ENCODE data around the gene ANGPTL5. TPM values are rescaled to one million over a fixed set of nuclear protein-coding genes. Genes with fewer than 3 reads are reported as not detected.

Gene ANGPTL5
- total and polyA plus RNA-seq, 9 of the 15 experiments (the other 6 are each of a cell fraction or from before 2014, with no cell fraction given): 0.03 TPM; not detected in 8

DNA sequence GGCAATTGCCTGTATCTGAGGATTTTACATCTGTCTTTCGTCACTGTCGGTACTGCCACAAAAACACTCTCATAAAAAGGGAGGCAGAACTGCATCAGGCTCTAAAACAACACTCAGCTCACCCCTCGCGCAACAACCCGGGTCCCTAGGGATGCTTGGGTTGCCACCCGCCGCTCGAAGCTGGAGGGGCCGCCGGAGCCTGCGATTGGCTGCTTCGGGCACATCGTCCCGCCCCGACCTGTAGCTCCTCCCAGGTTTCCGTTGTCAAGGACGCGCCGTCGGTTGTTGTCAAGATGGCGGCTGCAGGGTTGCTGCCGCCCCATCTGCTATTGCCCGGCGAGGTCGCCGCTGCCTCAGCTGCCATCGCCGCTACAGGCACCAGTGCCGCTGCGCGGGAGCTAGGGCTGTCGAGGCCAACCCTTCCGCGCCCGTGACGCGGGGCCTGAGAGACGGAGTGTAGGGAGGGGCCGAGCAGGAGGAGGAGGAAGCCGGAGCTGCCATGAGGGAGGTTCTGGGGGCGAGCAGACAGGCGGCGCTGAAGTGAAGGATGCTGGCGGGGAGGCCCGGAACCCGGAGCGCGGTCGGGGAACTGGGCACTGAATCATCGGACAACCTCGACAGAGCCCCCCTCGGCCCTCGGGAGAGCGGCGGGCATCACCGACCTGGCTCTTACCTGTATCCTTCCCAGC, 1.4 kb downstream of the ANGPTL5 start, which contains the start of gene CEP126 (continued):
- TF ChIP-seq, protein P1, sequence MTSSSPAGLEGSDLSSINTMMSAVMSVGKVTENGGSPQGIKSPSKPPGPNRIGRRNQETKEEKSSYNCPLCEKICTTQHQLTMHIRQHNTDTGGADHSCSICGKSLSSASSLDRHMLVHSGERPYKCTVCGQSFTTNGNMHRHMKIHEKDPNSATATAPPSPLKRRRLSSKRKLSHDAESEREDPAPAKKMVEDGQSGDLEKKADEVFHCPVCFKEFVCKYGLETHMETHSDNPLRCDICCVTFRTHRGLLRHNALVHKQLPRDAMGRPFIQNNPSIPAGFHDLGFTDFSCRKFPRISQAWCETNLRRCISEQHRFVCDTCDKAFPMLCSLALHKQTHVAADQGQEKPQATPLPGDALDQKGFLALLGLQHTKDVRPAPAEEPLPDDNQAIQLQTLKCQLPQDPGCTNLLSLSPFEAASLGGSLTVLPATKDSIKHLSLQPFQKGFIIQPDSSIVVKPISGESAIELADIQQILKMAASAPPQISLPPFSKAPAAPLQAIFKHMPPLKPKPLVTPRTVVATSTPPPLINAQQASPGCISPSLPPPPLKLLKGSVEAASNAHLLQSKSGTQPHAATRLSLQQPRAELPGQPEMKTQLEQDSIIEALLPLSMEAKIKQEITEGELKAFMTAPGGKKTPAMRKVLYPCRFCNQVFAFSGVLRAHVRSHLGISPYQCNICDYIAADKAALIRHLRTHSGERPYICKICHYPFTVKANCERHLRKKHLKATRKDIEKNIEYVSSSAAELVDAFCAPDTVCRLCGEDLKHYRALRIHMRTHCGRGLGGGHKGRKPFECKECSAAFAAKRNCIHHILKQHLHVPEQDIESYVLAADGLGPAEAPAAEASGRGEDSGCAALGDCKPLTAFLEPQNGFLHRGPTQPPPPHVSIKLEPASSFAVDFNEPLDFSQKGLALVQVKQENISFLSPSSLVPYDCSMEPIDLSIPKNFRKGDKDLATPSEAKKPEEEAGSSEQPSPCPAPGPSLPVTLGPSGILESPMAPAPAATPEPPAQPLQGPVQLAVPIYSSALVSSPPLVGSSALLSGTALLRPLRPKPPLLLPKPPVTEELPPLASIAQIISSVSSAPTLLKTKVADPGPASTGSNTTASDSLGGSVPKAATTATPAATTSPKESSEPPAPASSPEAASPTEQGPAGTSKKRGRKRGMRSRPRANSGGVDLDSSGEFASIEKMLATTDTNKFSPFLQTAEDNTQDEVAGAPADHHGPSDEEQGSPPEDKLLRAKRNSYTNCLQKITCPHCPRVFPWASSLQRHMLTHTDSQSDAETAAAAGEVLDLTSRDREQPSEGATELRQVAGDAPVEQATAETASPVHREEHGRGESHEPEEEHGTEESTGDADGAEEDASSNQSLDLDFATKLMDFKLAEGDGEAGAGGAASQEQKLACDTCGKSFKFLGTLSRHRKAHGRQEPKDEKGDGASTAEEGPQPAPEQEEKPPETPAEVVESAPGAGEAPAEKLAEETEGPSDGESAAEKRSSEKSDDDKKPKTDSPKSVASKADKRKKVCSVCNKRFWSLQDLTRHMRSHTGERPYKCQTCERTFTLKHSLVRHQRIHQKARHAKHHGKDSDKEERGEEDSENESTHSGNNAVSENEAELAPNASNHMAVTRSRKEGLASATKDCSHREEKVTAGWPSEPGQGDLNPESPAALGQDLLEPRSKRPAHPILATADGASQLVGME (CRISPR knock-in tag; IDR thresholded peaks at IDR 0.05): peak; percentile 9; the same call in 1 of the 2 replicates
- TF ChIP-seq POLR3A (IDR thresholded peaks at IDR 0.05; ENCODE audit: borderline replicate concordance, extremely low read depth, insufficient read depth, insufficient read length): no peak
- no peak for TF ChIP-seq BRD9 (IDR thresholded peaks at IDR 0.05; ENCODE audit: low read depth, partially characterized antibody)
- TF ChIP-seq SREBF2 (CRISPR knock-in tag; IDR thresholded peaks at IDR 0.05): no peak
- no peak for TF ChIP-seq XRCC3 (IDR thresholded peaks at IDR 0.05)
- TF ChIP-seq, protein P2, sequence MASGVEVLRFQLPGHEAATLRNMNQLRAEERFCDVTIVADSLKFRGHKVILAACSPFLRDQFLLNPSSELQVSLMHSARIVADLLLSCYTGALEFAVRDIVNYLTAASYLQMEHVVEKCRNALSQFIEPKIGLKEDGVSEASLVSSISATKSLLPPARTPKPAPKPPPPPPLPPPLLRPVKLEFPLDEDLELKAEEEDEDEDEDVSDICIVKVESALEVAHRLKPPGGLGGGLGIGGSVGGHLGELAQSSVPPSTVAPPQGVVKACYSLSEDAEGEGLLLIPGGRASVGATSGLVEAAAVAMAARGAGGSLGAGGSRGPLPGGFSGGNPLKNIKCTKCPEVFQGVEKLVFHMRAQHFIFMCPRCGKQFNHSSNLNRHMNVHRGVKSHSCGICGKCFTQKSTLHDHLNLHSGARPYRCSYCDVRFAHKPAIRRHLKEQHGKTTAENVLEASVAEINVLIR (CRISPR knock-in tag; IDR thresholded peaks at IDR 0.05): no peak
- no peak for TF ChIP-seq PHB (CRISPR knock-in tag; IDR thresholded peaks at IDR 0.05)
- TF ChIP-seq, protein P3, sequence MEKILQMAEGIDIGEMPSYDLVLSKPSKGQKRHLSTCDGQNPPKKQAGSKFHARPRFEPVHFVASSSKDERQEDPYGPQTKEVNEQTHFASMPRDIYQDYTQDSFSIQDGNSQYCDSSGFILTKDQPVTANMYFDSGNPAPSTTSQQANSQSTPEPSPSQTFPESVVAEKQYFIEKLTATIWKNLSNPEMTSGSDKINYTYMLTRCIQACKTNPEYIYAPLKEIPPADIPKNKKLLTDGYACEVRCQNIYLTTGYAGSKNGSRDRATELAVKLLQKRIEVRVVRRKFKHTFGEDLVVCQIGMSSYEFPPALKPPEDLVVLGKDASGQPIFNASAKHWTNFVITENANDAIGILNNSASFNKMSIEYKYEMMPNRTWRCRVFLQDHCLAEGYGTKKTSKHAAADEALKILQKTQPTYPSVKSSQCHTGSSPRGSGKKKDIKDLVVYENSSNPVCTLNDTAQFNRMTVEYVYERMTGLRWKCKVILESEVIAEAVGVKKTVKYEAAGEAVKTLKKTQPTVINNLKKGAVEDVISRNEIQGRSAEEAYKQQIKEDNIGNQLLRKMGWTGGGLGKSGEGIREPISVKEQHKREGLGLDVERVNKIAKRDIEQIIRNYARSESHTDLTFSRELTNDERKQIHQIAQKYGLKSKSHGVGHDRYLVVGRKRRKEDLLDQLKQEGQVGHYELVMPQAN (IDR thresholded peaks at IDR 0.05; ENCODE audit: borderline replicate concordance): peak; percentile 94
- TF ChIP-seq ZNF124 (CRISPR knock-in tag; IDR thresholded peaks at IDR 0.05): no peak
- TF ChIP-seq, protein P4, sequence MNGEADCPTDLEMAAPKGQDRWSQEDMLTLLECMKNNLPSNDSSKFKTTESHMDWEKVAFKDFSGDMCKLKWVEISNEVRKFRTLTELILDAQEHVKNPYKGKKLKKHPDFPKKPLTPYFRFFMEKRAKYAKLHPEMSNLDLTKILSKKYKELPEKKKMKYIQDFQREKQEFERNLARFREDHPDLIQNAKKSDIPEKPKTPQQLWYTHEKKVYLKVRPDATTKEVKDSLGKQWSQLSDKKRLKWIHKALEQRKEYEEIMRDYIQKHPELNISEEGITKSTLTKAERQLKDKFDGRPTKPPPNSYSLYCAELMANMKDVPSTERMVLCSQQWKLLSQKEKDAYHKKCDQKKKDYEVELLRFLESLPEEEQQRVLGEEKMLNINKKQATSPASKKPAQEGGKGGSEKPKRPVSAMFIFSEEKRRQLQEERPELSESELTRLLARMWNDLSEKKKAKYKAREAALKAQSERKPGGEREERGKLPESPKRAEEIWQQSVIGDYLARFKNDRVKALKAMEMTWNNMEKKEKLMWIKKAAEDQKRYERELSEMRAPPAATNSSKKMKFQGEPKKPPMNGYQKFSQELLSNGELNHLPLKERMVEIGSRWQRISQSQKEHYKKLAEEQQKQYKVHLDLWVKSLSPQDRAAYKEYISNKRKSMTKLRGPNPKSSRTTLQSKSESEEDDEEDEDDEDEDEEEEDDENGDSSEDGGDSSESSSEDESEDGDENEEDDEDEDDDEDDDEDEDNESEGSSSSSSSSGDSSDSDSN (IDR thresholded peaks at IDR 0.05; ENCODE audit: borderline replicate concordance in 1 of 2, low read depth in 2 of 2, low read length in 2 of 2): 0 out of 4 replicates have a peak, but pooled peaks of 1 of the 2 experiments have one; percentile 40
- TF ChIP-seq SP2 (IDR thresholded peaks at IDR 0.05; ENCODE audit: extremely low read depth, low read depth, low read length, poor library complexity, severe bottlenecking): no peak
- peak in 1 of 2 experiments; percentile 61; a peak in 2 of 4 replicates for TF ChIP-seq NRF1 (conservative IDR thresholded peaks at IDR 0.05 in 1 of 2, IDR thresholded peaks at IDR 0.05 in 1 of 2)
- TF ChIP-seq SIX5 (IDR thresholded peaks at IDR 0.05; ENCODE audit: borderline replicate concordance in 1 of 2, insufficient read depth in 1 of 2, low read depth in 1 of 2, low read length in 2 of 2): no peak
- no peak for TF ChIP-seq ZNF184 (CRISPR knock-in tag; IDR thresholded peaks at IDR 0.05)
